ENCODE results near the gene BZW2.

BZW2 gene

DNA sequence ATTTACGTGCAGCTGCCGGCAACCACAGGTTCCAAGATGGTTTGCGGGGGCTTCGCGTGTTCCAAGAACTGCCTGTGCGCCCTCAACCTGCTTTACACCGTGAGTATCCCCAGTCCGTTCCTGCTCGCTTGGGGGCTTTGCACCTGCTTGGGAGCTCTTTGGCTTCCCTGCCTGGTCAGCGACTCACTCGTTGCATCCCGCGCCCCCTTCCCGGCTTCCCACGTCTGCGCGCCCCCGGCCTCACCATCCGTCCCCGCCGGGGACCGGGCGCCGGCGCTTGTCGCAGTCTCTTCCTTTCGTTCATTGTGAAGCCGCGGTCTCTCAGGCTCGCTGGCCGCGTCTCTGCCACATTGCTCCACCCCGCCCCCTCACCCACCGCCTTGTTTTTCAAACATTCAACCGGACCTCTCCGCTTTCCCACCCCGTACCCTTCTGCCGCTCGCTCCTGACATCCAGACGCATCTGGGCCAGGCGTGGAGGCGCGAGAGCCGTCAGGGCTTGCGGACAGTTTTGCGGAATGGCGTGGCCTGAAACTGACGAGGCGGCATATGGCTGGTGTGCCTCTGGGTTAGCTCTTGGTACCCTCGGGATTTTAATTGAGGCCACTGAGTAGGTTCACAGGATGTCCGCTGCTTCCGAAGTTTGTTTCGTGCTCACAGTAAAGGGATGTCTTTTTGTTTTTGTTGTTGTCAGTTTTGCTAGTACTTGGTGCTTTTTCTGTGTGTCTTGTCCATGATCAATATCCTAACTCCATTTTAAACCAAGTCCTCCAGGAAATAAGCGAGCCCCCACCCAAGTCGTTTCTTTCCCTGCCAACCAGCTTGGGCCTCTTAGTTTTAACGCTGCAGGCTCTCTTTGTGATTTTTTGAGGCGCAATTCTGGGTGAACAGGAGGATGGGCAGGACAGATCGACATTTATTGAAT lies 108.2 kb downstream of the BZW2 start:
- Histone ChIP-seq H3K27ac (ENCODE audit: low read depth, low read length) (no peak overlapping the region), H3K27me3 (ENCODE audit: control insufficient read depth, insufficient read depth, low read length) (peaks cover 2% of the 10 kb centered on the region), H3K4me3 (ENCODE audit: low read length) (peak overlapping the region; percentile 78), H3K4me1 (ENCODE audit: control insufficient read depth, insufficient read depth, low read length) (no peaks in the 10 kb centered on the region), H3K9ac (ENCODE audit: low read length) (no peak overlapping the region), H3K36me3 (ENCODE audit: control insufficient read depth, insufficient read depth, low read length) (no peaks in the 10 kb centered on the region)

DNA sequence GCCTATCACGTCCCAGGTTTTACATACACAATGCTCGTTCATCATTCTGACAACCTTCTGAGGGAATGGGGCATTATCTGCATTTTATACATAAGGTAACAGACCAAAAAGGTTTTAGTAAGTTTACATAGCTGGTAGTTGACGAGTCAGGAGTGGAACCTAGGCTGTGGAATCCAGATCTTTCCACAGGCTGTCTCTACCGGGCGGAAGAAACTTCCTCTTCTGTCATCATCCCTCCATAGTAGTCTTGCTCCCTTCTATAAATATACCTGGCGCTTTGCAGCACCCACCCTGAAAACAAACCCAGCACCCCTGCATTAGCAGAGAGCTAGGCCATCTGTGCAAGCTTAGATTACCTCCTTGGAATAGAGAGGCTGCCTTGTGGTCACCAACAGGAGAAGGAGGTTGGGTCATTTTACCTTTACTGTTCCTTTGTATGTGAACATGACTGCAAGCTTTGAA lies 108.9 kb downstream of the BZW2 start:
- no peak overlapping the region for H3K9ac ChIP-seq (ENCODE audit: low read length)
- H3K4me3 ChIP-seq (ENCODE audit: low read length) = peak overlapping the region; percentile 78
- no peak overlapping the region for H3K27ac ChIP-seq (ENCODE audit: low read depth, low read length)
- peaks cover 2% of the 10 kb centered on the region for H3K27me3 ChIP-seq (ENCODE audit: control insufficient read depth, insufficient read depth, low read length)
- no peaks in the 10 kb centered on the region for H3K36me3 ChIP-seq (ENCODE audit: control insufficient read depth, insufficient read depth, low read length)
- no peaks in the 10 kb centered on the region for H3K4me1 ChIP-seq (ENCODE audit: control insufficient read depth, insufficient read depth, low read length)

DNA sequence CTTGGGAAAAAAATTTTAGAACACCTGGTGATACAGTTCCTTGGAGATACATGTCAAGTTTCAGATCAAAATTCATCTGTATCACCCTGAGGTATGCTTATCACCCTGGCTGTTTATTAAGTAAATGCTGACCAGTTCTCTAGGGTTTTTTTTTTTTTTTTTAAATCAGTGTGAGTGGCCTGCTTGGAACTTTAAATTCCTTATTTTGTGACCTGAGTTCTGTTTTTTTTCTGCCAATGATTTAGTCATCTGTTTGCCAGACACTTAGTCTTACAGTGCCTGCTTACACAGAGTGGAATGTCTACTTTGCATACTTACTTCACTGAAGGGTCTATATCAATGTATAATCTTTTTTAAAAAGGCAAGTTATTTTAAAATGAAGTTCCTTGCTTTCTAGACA lies 109.4 kb downstream of the BZW2 start:
- peaks cover 2% of the 10 kb centered on the region for H3K27me3 ChIP-seq (ENCODE audit: control insufficient read depth, insufficient read depth, low read length)
- H3K9ac ChIP-seq (ENCODE audit: low read length) = no peak overlapping the region
- peak overlapping the region; percentile 78 for H3K4me3 ChIP-seq (ENCODE audit: low read length)
- H3K27ac ChIP-seq (ENCODE audit: low read depth, low read length) = no peak overlapping the region
- no peaks in the 10 kb centered on the region for H3K4me1 ChIP-seq (ENCODE audit: control insufficient read depth, insufficient read depth, low read length)
- no peaks in the 10 kb centered on the region for H3K36me3 ChIP-seq (ENCODE audit: control insufficient read depth, insufficient read depth, low read length)
